A549 treated with Hydrocortisone at 1 μM for 4 hours (cell line): Measurements from ENCODE around the gene RPS6KA2. TPM values are rescaled to one million over a fixed set of nuclear protein-coding genes. Genes with fewer than 3 reads are reported as not detected.

Experiments used
- total RNA-seq: library from RNA; stranded (reverse); fragments of 200-300 nt; extraction: Qiagen RNA extraction; gene quantifications from 5 replicates; pipeline ENCODE4 v1.2.3, GENCODE V29; 2022

The RPS6KA2 gene
- 0.07 to 0.38 TPM (median 0.21 TPM) in 5 replicates for total RNA-seq

GRCh38 chr6:166627033-166627874 lies at the start of gene RPS6KA2:
Gene RPS6KA2, minus strand, starts transcription at chr6:166627251. Its CDS starts 232 bp downstream, at chr6:166627019.

GRCh38 chr6:166586424-166587156 lies 40.5 kb downstream of the RPS6KA2 start, which contains the start of gene RAMACL:
Gene RAMACL, minus strand, starts transcription at chr6:166586678. Its CDS starts 201 bp downstream, at chr6:166586477.

GRCh38 chr6:166382933-166383801 lies 243.9 kb downstream of the RPS6KA2 start, which contains the start of gene MPC1:
Gene MPC1, minus strand, starts transcription at chr6:166382940. Its CDS starts 64 bp downstream, at chr6:166382876.

Other genes with a start within 250 kb of the RPS6KA2 start
- 3.9 to 5.1 TPM (median 4.7 TPM) in 5 replicates for gene MPC1, start 244.3 kb downstream of the RPS6KA2 start, total RNA-seq
- gene RAMACL, start 40.6 kb downstream of the RPS6KA2 start, total RNA-seq, result 0.08 to 0.16 TPM (median 0.10 TPM) in 5 replicates